Activated T-helper 1 cell treated with anti-CD3 and anti-CD28 coated beads, Interleukin-12 subunit alpha, Interleukin-12 subunit beta, Interleukin-2, Interleukin-4 antibody, amounts not matched to agents 30 ng/mL and 10 ng/mL and 1 ng/mL, durations not matched to agents 14 hours and 24 hours and 36 hours (primary cell): ENCODE data around the gene CORO2B. TPM values are rescaled to one million over a fixed set of nuclear protein-coding genes. Genes with fewer than 3 reads are reported as not detected.
"Not testable (repeated sequence)": the region's sequence is repeated elsewhere in the genome, so short reads cannot be mapped to it uniquely, and the experiment has no call there.

ENCODE experiments used
- DNase-seq: peaks from one replicate; pipeline ENCODE4 v3.0.0; 2021; ENCODE audit warnings: low spot score
- H3K27ac Mint-ChIP-seq: one replicate; pipeline ENCODE4 v1.8.0; 2021; ENCODE audit warnings: mild to moderate bottlenecking, mixed read lengths
- H3K27me3 Mint-ChIP-seq: one replicate; pipeline ENCODE4 v1.8.0; 2022; ENCODE audit warnings: mild to moderate bottlenecking, moderate library complexity, mixed read lengths; ENCODE audit not compliant: insufficient read depth
- H3K36me3 Mint-ChIP-seq: one replicate; pipeline ENCODE4 v1.8.0; 2021; ENCODE audit warnings: low read depth, mixed read lengths
- H3K4me1 Mint-ChIP-seq: one replicate; pipeline ENCODE4 v1.8.0; 2021; ENCODE audit warnings: low read depth, mixed read lengths
- H3K4me3 Mint-ChIP-seq: one replicate; pipeline ENCODE4 v1.8.0; 2021; ENCODE audit warnings: mild to moderate bottlenecking, moderate library complexity, mixed read lengths
- H3K9me3 Mint-ChIP-seq: one replicate; pipeline ENCODE4 v1.8.0; 2021; ENCODE audit warnings: mixed read lengths
- intact Hi-C: fragments of 100-400 bp; cut with micrococcal nuclease; formaldehyde crosslinking; loops from one replicate; pipeline ENCODE4 v1.15.1; 2024
- total RNA-seq: library from RNA; stranded (reverse); gene quantifications from 2 replicates; pipeline ENCODE4 v1.2.3, GENCODE V29; 2022

The CORO2B gene
- total RNA-seq, 1 donor from 2014 or later: not detected

- intact Hi-C loops: loop anchor here (5.0 kb wide), 1 partner anchor 48 kb away; no protein-coding TSS in a partner anchor
- peaks cover 12% of the 10 kb centered on the region for H3K27me3 Mint-ChIP-seq
- no peaks in the 10 kb centered on the region for H3K36me3 Mint-ChIP-seq
- H3K27ac Mint-ChIP-seq: no peak overlapping the region
- H3K4me3 Mint-ChIP-seq: no peak overlapping the region
- H3K4me1 Mint-ChIP-seq: peaks cover 5% of the 10 kb centered on the region
- DNase-seq: no peak
- no peaks in the 10 kb centered on the region for H3K9me3 Mint-ChIP-seq
These were observed 155.6 kb downstream of the CORO2B start for GRCh38 chr15:68734352-68734751.

DNA sequence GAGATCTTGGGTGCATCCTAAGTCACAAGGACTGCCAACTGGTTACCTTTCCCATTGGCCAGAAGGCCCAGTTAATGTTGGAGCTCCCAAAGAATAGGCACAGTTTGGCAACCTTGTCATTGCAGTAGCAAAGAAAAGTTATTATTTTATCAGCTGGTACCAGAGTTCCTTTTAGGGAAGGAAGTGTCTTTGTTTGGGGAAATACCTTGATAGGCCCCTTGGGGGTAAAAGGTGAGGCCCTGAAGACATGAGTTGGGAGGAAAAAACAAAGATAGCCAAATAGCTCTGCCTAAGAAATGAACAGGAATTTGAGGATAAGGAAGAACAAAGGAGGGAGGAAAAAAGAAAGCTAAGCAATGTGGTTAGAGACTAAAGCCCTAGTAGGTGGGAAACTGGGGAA is 156.1 kb downstream of the CORO2B start:
- no peaks in the 10 kb centered on the region for H3K36me3 Mint-ChIP-seq
- H3K4me3 Mint-ChIP-seq: no peak overlapping the region
- intact Hi-C loops: loop anchor here (5.0 kb wide), 1 partner anchor 47 kb away; no protein-coding TSS in a partner anchor
- peaks cover 5% of the 10 kb centered on the region for H3K4me1 Mint-ChIP-seq
- no peak overlapping the region for H3K27ac Mint-ChIP-seq
- peaks cover 12% of the 10 kb centered on the region for H3K27me3 Mint-ChIP-seq
- no peak for DNase-seq
- no peaks in the 10 kb centered on the region for H3K9me3 Mint-ChIP-seq

DNA sequence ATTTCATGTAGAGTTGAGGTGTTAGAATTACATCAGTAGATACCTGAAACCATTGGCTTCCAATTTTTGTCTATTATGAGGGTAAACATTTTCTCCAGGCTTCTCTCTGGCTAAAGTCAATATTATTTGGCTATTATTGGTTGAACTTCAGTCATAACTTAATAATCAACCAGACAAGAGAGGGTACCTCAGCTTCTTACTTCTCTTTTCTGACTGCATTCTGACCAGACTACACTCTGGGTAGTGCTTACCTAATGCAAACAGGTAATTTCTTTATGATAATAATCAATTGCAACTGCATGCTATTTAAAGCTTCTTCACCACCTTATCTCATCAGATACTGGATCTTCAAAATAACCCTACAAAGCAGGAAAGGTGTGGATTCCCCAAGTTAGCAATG is 156.8 kb downstream of the CORO2B start:
- no peak overlapping the region for H3K4me3 Mint-ChIP-seq
- DNase-seq: no peak
- peaks cover 5% of the 10 kb centered on the region for H3K4me1 Mint-ChIP-seq

DNA sequence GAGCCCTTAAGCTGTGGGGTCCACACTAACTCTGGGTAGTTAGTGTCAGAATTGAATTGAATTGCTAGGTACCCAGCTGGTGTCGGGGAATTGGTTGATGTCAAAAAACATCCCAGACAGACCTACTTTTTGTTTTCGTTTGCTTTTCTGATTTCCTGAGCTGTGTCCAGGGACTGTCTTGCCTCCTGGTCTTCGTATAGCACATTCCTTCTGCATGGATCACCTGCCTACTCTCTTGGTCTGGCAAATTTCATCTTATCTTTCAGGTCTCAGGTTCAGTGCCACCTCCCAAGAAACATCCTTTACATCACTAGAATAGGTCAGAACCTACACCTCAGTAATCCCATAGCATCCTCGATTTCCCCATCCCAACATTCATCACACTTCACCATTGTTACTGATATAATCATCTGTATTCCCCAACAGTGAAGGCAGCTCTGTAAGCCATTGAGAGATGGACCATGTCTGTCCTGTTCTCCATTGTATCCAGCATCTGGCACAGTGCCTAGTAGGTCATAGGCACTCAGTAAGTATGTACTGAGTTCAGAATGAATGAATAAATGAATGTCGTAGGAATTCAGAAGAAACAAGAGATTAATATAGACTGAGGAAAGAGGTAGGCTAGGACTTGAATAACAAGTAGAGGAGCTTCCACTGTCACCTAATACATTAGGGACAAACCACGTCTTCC is 160.7 kb downstream of the CORO2B start:
- H3K27ac Mint-ChIP-seq: no peak overlapping the region
- no peaks in the 10 kb centered on the region for H3K4me1 Mint-ChIP-seq
- peaks cover 17% of the 10 kb centered on the region for H3K27me3 Mint-ChIP-seq
- no peaks in the 10 kb centered on the region for H3K36me3 Mint-ChIP-seq
- intact Hi-C loops: no loop called here
- no peak overlapping the region for H3K4me3 Mint-ChIP-seq
- no peaks in the 10 kb centered on the region for H3K9me3 Mint-ChIP-seq
- DNase-seq: no peak

More for the DNA sequence above, 156.8 kb downstream of the CORO2B start:
- peaks cover 12% of the 10 kb centered on the region for H3K27me3 Mint-ChIP-seq
- no peak overlapping the region for H3K27ac Mint-ChIP-seq
- no peaks in the 10 kb centered on the region for H3K9me3 Mint-ChIP-seq
- intact Hi-C loops: no loop called here
- no peaks in the 10 kb centered on the region for H3K36me3 Mint-ChIP-seq

DNA sequence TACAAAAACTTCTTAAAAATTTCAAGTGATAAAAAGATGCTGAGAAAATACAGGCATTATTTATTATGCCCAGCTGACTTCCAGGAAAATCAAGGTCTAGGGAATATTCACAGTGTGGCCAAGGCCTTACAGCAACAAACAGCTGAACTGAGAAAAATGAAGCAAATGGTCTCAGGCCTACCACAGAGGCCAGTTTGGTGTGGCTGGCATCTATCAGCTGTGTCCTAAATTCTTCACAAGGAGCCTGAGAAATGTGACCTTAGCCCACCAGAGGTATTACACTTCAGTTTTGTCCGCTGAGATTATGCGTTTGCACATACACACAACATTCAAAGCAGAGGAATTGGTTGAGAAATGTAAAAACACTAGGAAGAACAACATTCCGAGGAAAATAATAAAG is 164.5 kb downstream of the CORO2B start:
- Mint-ChIP-seq H3K9me3 (no peaks in the 10 kb centered on the region), H3K27me3 (peaks cover 19% of the 10 kb centered on the region), H3K27ac (no peak overlapping the region), H3K4me1 (no peaks in the 10 kb centered on the region), H3K4me3 (no peak overlapping the region), H3K36me3 (no peaks in the 10 kb centered on the region)
- DNase-seq: no peak
- intact Hi-C loops: no loop called here

- no peak for DNase-seq
- H3K4me3 Mint-ChIP-seq: no peak overlapping the region
- no peaks in the 10 kb centered on the region for H3K4me1 Mint-ChIP-seq
- peaks cover 22% of the 10 kb centered on the region for H3K27me3 Mint-ChIP-seq
- no peak overlapping the region for H3K27ac Mint-ChIP-seq
- intact Hi-C loops: no loop called here
- no peaks in the 10 kb centered on the region for H3K9me3 Mint-ChIP-seq
- peaks cover 1% of the 10 kb centered on the region for H3K36me3 Mint-ChIP-seq
These were observed 170.6 kb downstream of the CORO2B start for GRCh38 chr15:68749365-68749764.

DNA sequence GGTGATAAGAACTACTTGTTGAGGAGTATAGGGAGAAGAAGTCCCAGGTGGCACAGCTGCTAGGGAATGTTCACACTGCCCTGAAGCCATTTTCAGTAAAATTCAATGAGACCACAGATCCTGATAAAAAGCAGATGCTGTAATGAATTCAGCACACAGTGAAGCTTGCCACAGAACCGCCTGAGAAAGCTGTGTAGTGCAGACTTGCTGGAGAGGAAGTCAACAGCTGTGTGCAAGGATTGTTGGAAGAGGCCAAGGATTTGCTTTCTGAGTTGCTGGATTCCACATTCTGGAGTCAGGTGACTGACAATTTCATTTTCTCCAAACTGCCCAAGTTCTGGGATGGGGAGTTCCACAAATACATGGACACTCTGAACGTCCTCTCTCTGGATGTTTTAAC is 171.0 kb downstream of the CORO2B start:
- Mint-ChIP-seq H3K4me1 (peaks cover 3% of the 10 kb centered on the region), H3K27ac (no peak overlapping the region), H3K36me3 (peaks cover 3% of the 10 kb centered on the region), H3K27me3 (peaks cover 22% of the 10 kb centered on the region), H3K4me3 (no peak overlapping the region), H3K9me3 (no peaks in the 10 kb centered on the region)
- intact Hi-C loops: no loop called here
- DNase-seq: no peak

- H3K36me3 Mint-ChIP-seq: peaks cover 4% of the 10 kb centered on the region
- intact Hi-C loops: no loop called here
- no peak overlapping the region for H3K4me3 Mint-ChIP-seq
- no peak overlapping the region for H3K27ac Mint-ChIP-seq
- H3K4me1 Mint-ChIP-seq: peaks cover 7% of the 10 kb centered on the region
- DNase-seq: no peak
- H3K9me3 Mint-ChIP-seq: no peaks in the 10 kb centered on the region
- peaks cover 22% of the 10 kb centered on the region for H3K27me3 Mint-ChIP-seq
These were observed 172.8 kb downstream of the CORO2B start for GRCh38 chr15:68751622-68752021.

DNA sequence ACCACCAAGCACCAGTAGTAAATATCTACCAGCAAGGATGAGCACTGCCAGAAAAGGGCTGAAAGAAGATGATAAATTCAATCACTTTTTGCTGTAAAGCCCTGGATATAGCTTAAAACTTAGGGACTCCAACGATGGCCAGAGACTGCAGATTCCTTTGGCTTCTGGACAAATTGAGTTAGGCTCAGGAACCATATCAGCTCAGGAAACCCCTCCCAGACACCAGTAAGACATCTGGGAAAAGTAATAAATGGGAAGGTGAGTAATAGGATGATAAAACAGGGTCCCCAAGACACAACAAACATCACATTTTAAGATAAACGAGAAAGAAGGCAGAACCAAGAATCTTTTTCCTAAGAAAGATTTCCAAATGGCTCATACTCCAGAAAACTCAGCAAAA is 176.9 kb downstream of the CORO2B start:
- Mint-ChIP-seq H3K27me3 (peaks cover 18% of the 10 kb centered on the region), H3K9me3 (no peaks in the 10 kb centered on the region), H3K36me3 (peaks cover 4% of the 10 kb centered on the region), H3K4me3 (no peak overlapping the region), H3K4me1 (peaks cover 7% of the 10 kb centered on the region), H3K27ac (no peak overlapping the region)
- intact Hi-C loops: loop anchor here (1.0 kb wide), 1 partner anchor 42 kb away; no protein-coding TSS in a partner anchor
- DNase-seq: no peak

DNA sequence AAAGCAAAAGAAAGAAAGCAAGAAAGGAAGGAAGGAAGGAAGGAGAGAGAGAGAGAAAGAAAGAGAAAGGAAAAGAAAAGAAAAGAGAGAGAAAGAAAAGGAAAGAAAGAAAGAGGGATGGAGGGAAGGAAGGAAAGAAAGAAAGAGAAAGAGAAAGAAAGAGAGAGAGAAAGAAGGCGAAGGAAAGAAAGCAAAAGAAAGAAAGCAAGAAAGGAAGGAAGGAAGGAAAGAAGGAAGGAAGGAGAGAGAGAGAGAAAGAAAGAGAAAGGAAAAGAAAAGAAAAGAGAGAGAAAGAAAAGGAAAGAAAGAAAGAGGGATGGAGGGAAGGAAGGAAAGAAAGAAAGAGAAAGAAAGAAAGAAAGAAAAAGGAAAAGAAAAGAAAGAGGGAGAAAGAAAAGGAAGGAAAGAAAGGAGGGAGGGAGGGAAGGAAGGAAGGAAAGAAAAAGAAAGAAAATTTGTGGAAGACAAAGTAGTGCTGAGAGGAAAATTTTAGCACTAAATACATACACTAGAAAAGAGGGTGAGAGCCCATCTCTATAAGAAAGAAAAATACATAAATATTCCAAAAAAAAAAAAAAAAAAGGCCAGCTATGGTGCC is 181.3 kb downstream of the CORO2B start:
- peaks cover 38% of the 10 kb centered on the region for H3K27me3 Mint-ChIP-seq
- intact Hi-C loops, H3K4me3 Mint-ChIP-seq, H3K4me1 Mint-ChIP-seq, H3K36me3 Mint-ChIP-seq, H3K9me3 Mint-ChIP-seq, DNase-seq, H3K27ac Mint-ChIP-seq: not testable (repeated sequence)

GRCh38 chr15:68763063-68763462 is 184.3 kb downstream of the CORO2B start:
- H3K36me3 Mint-ChIP-seq: no peaks in the 10 kb centered on the region
- no peak for DNase-seq
- intact Hi-C loops: no loop called here
- H3K27ac Mint-ChIP-seq: no peak overlapping the region
- no peaks in the 10 kb centered on the region for H3K9me3 Mint-ChIP-seq
- no peak overlapping the region for H3K4me3 Mint-ChIP-seq
- no peaks in the 10 kb centered on the region for H3K4me1 Mint-ChIP-seq
- H3K27me3 Mint-ChIP-seq: peaks cover 48% of the 10 kb centered on the region

DNA sequence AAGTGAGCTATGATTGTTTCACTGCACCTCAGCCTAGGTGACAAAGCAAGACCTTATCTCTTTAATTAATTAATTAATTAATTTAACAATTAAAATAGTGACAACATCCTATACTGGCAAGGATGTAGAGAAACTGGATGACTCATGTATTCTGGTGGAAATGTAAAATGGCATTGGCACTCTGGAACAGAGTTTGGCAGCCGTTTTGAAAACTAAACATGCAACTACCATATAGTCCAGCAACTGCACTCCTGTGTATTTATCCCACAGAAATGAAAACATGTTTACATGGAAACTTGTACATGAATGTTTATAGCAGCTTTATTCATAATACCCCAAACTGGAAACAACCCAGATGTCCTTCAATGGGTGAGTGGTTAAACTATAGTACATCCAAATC is 185.3 kb downstream of the CORO2B start:
- Mint-ChIP-seq H3K27me3 (peaks cover 49% of the 10 kb centered on the region), H3K4me3 (no peak overlapping the region), H3K9me3 (no peaks in the 10 kb centered on the region), H3K36me3 (no peaks in the 10 kb centered on the region), H3K27ac (no peak overlapping the region), H3K4me1 (no peaks in the 10 kb centered on the region)
- intact Hi-C loops: no loop called here
- DNase-seq: no peak

- Mint-ChIP-seq H3K27me3 (peaks cover 39% of the 10 kb centered on the region), H3K36me3 (no peaks in the 10 kb centered on the region), H3K4me3 (no peak overlapping the region), H3K27ac (no peak overlapping the region), H3K4me1 (no peaks in the 10 kb centered on the region), H3K9me3 (no peaks in the 10 kb centered on the region)
- intact Hi-C loops: no loop called here
- DNase-seq: no peak
These were observed 187.0 kb downstream of the CORO2B start for GRCh38 chr15:68765602-68766368.
